Measurements from ENCODE around the gene SNRNP200.
"Not testable (repeated sequence)": the region's sequence is repeated elsewhere in the genome, so short reads cannot be mapped to it uniquely, and the experiment has no call there.

Gene SNRNP200

DNA sequence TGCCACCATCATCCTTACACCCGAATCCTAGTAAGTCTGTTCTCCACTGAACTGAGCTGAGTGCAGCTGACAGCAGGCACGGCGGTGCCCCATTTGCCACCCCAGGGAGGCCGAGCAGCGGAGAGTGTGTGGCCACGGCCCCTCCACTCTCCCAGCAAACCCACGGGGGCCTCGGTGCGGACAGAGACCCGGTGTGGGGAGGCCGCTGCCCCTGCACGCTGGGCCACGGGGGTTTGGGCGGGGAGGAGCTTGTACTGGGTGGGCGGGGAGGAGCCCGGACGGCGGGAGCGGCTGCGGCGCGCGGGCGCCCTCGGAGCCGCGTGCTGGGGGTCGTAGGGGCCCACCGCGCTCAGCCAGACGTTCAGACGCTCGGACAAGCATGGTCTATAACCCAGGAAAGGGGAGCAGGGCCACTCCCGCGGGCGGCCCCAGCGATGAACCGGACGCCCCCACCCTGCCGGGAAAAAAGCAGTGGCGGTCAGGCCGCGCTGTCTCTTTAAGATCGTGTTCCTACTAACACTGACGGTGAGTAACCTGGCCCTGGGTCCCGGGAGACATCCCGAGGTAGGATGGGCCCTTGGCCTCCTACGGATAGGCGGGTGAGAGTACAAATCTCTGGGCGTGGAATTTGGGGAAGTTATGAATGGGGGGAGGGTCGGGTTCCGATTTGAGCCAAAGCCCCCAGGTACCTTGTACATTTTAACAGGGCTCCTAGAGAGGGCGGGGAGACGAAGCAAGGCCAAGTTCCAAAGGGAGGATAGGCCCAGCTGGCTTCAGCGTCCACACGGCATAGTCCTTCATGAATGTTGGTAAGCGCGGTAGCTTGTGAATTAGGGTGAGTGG lies 19.9 kb upstream of the SNRNP200 start, which contains the start of gene ITPRIPL1:
ITPRIPL1 (plus strand) TSS at position 277 of the 843 bp plus-strand sequence; CDS start at position 800, 523 bp downstream.
- DNase-seq (ENCODE audit: low read depth), result peak; percentile 14

DNA sequence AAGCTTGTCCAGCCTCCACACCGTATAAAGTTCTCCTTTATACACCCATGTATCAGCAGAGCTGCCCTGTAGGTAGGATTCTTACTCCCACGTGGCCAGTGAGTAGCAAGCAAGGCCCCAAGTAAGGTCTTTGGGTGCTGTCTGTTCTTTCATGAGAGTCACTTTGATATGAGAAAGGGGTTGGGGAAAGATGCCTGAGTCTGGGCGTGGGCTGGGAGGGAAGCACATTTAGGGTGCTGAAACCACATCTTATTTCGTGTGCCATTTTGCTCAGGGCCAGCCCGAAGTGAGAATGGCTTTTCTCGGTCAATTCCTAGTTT lies 19.3 kb upstream of the SNRNP200 start:
- no peak for DNase-seq (ENCODE audit: low read depth)

GRCh38 chr2:96323849-96324248 lies 18.5 kb upstream of the SNRNP200 start:
- no peak for DNase-seq (ENCODE audit: low read depth)

- DNase-seq (ENCODE audit: low read depth), result peak; percentile 5
Measured at GRCh38 chr2:96320728-96321622, 15.6 kb upstream of the SNRNP200 start.

GRCh38 chr2:96320326-96320725 lies 15.0 kb upstream of the SNRNP200 start:
- DNase-seq (ENCODE audit: low read depth), result no peak

DNA sequence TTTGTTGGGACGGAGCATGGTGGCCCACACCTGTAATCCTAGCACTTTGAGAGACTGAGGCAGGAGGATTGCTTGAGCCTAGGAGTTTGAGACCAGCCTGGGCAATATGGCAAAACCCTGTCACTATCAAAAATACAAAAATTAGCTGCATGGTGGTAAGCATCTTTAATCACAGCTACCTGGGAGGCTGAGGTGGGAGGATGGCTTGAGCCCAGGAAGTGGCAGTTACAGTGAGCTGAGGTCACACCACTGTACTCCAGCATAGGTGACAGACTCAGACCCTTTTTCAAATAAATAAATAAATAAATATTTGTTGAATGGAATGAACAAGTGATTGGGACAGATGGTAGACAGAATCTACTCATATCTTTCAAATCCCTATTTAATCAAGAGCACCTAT lies 14.1 kb upstream of the SNRNP200 start:
- no peak for DNase-seq (ENCODE audit: low read depth)

GRCh38 chr2:96318723-96319122 lies 13.4 kb upstream of the SNRNP200 start:
- DNase-seq (ENCODE audit: low read depth), result no peak

GRCh38 chr2:96317584-96317997 lies 12.2 kb upstream of the SNRNP200 start:
- DNase-seq (ENCODE audit: low read depth), result no peak

GRCh38 chr2:96316999-96317398 lies 11.7 kb upstream of the SNRNP200 start:
- DNase-seq (ENCODE audit: low read depth), result no peak

DNA sequence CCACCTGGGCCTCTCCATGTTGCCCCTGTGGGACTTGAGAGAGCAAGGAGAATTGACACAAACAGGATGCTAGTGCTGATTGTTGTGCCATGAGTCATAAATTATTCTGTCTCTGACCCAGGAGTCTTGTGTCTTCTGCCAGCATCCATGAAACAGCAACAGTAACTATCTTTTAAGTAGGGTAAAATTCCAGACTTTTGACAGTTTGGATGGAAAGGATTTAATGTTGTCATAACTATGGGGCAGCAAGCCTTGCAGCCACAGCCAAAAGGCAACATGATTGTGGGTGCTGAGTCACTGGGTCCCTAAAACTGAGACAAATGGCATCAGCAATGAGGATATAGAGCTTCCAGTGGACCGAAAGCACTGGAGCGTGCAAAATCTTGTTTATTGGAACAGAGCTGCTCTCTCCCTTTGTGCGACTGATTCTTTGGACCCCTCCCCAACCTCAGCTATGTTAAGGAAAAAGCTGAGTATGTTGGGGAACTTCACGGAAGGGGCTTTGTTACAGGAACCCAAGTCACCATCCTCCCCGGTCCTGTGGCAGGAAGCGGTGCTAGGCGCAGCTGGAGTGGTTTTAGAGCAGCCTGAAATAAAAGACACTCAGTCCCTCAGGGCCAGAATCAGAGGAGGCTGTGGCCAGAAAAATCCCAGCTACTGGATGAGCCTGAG lies 10.2 kb upstream of the SNRNP200 start:
- DNase-seq (ENCODE audit: low read depth), result no peak

DNA sequence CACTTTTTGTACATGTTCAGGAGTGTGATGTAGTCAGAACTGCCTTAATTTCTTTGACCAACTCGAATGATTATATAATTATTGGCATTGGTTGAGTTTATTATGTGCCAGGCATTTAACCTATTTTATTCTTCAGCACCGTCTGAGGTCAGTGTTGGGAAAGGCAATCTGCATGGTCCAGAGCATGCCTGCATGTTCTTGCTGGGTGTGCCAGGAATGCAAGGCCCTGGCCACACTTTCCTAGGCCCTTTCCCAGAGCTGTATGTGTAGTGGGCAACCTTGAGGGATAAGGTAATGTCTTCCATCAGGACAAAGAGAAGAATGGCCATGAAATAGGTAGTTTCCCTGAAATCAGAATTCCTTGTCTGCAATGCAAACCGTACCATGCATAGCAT lies 9.7 kb upstream of the SNRNP200 start:
- DNase-seq (ENCODE audit: low read depth), result no peak

- no peak for DNase-seq (ENCODE audit: low read depth)
Measured at GRCh38 chr2:96308248-96308647, 2.9 kb upstream of the SNRNP200 start.

DNA sequence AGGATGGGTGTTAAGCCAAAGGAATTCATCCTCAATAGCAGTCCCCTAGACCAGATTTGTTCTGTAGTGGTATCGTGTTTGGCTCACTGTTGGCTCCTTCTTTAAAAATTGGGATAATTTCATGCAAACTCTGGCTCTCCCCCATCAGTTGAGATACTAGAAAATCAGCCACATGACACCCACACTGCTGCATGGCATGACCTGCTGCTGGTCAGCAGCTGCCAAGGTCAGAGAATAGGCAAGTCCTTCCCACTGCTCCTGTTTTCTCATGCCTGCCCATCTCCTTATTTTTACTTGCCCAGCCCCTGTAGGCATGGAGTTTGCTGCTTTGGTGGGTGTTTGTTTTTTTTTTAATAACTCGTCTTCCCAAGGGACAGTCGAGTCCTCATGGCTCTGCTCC lies 1.0 kb upstream of the SNRNP200 start:
- DNase-seq (ENCODE audit: low read depth), result no peak

- DNase-seq (ENCODE audit: low read depth), result no peak
Measured at GRCh38 chr2:96305979-96306308, 598 bp upstream of the SNRNP200 start.

DNA sequence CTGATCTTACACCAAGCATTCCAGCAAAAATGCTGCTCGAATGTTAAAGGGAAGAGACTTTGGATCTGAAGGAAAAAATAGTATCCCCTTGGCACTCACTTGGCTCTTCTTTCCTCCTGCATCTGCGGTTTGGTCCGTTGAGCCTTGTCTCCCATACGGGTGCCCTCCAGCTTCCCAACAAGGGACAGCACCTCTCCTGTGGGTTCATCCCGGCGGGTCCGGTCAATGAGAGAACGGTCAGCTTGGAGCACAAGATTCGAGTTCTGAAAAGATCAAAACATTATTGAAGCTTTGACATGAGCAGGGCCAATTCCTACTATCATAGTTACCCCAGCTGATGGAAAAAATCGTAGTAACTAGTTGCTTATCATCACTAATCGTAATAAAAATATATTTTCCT lies 740 bp downstream of the SNRNP200 start:
- no peak for DNase-seq (ENCODE audit: low read depth)

DNA sequence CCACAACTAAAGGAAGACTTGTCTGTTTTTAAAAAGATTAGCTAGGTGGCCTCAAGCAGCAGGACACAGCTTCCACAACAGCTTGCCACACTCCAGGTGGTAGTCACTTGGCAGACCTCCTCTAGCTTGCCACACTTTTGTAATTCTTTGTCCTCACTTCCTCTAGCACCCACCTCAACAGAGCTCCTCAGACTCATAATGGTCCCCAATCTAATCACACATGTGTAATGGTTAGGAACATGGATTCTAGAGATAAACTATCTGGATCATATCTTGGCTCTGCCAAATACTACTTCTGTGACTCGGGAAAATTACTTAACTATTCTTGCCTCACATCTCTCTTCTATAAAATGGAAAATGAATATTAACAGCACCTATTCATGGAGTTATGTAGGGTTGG lies 3.5 kb downstream of the SNRNP200 start:
- no peak for DNase-seq (ENCODE audit: low read depth)

- DNase-seq (ENCODE audit: low read depth), result no peak
Measured at GRCh38 chr2:96296925-96297324, 8.4 kb downstream of the SNRNP200 start.

DNA sequence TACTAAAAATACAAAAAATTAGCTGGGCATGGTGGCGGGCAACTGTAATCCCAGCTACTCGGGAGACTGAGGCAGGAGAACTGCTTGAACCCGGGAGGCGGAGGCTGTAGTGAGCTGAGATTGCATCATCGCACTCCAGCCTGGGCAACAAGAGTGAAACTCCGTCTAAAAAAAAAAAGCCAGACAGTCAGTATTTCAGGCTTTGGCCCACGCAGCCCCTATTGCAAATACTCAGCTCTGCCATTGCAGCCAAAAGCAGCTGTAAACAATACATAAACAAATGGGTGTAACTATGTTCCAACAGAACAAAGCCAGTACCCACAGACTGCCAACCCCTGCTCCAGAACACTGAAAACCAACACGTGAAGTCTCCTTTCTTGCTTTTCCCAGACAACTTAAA lies 11.1 kb downstream of the SNRNP200 start:
- not testable (repeated sequence) for DNase-seq (ENCODE audit: low read depth)

DNA sequence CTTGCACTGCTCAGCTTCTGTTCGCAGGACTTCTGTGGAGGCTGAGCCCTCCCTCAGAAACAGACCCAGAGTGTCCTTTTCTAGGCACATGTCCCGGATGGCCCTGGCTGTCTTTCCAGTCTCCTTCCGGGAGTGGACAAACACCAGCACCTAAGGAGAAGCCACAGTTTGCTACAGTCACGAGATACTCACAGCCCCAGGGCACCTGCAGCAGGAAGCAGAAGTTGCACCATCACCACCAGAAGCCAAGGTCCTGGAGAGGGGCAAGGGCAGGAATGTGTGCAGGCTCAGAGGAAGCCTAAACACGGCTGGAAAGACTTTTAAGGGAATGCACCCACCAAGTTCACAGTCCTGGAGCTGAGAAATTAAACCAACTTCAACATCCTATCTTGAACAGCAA lies 13.6 kb downstream of the SNRNP200 start:
- DNase-seq (ENCODE audit: low read depth), result no peak

DNA sequence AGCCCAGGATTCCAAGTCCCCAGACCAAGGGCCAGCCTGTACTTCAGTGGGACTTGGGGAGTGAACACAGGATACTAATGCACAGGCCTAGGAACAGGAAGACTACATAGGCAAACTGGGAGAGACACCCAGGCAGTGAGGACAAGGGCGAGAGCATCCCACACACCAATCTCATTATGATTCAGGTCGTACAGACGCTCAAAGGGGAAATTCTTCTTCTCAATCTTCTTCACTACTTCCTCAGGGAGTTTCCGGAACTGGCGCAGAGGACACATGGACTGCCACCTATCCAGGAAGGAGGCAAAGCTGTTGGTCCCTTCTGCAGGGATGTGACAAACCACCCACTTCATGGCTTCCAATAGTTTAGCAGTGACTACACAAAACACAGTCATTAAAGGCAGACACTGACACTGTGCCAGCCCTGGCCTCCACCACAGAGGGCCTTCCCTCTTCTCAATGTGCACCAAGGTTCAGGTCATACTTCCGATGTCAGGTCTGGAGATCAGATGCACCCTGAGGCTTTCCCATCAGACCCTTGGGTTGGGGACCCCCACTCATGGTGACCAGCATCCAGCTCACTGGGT lies 18.0 kb downstream of the SNRNP200 start:
- no peak for DNase-seq (ENCODE audit: low read depth)

DNA sequence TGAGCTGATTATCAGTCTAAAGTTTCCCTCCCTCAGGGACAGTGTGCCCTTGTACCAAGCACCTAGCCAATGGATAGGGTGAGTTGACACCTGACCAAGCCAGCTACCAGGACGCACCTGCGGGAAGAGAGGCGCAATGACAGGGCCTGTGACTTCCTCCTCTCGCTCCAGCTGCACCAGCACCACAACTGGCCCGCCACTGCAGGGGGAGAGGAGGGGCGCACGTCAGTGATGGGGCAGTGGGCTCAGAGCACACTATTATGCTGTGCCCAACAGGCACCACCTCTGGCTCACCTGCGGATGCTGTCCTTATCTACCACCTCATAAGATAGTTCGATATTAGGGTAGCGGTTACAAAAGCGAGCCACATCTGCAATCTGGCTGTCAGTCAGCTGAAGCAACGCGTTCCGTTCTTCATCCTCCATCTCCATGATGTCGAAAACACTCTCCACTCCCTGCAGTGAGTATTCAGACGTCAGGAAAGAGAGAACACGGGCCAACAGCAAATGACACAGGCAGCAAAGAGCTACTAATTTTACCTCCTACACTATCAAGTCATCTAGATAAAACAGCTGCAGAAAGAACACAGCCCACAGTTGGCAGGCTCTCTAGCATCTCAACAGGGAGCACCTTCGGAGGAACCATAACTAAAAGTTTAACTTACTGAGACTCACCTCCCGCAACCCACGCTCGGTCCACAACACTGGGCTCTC lies 28.4 kb downstream of the SNRNP200 start:
- DNase-seq (ENCODE audit: low read depth), result no peak

Data from activated T-helper 9 cell treated with anti-CD3 and anti-CD28 coated beads, Interleukin-2, amount 50 U/mL, for 16 hours (primary cell).